Spinal cord (tissue), 10 donors: Measurements from ENCODE around the gene ULK3. TPM values are rescaled to one million over a fixed set of nuclear protein-coding genes. Genes with fewer than 3 reads are reported as not detected.

Experiments used
- DNase-seq, 6 donors: peaks; one replicate each; pipeline versions ENCODE4 v3.0.0 to v3.0.0-alpha.2; 2013 to 2015; ENCODE audit warnings: low spot score in 6 of 6, low read depth in 4 of 6
- H3K27ac ChIP-seq: one replicate; pipeline ENCODE4 v1.5.1; 2013; ENCODE audit warnings: low read depth, low read length, control low read depth
- H3K27me3 ChIP-seq: one replicate; pipeline ENCODE4 v1.6.1; 2013; ENCODE audit warnings: low read length; ENCODE audit not compliant: control insufficient read depth, insufficient read depth
- H3K36me3 ChIP-seq: one replicate; pipeline ENCODE4 v1.6.1; 2013; ENCODE audit warnings: low read length; ENCODE audit not compliant: control insufficient read depth, insufficient read depth
- H3K4me1 ChIP-seq: one replicate; pipeline ENCODE4 v1.6.1; 2013; ENCODE audit warnings: low read length; ENCODE audit not compliant: control insufficient read depth, insufficient read depth
- H3K4me3 ChIP-seq: one replicate; pipeline ENCODE4 v1.5.1; 2013; ENCODE audit warnings: low read depth, low read length, control low read depth
- H3K9me3 ChIP-seq: one replicate; pipeline ENCODE4 v1.6.1; 2013; ENCODE audit warnings: low read length; ENCODE audit not compliant: control insufficient read depth, insufficient read depth
- WGBS: methylation state at CpG from one replicate; pipeline ENCODE4 v1.1.5; 2013; ENCODE audit warnings: missing lambda C conversion rate; ENCODE audit not compliant: insufficient coverage; 5-methylcytosine and 5-hydroxymethylcytosine counted together
- polyA plus RNA-seq, 2 donors: library from polyadenylated mRNA; unstranded; fragments of 120-200 nt; gene quantifications; one replicate each; pipeline ENCODE4 v1.2.1, GENCODE V29; 2013; ENCODE audit not compliant: insufficient read length in 2 of 2
- total RNA-seq, 2 donors: library from RNA; depleted of rRNA in 1 of 2; stranded (reverse); fragments of 120-200 nt in 1 of 2; fragments of >200 nt in 1 of 2; gene quantifications; one replicate each; pipeline versions ENCODE4 v1.2.3 to v1.2.4, GENCODE V29; 2013 to 2014
- donor health status: healthy.

ULK3 gene
- total and polyA plus RNA-seq, 4 donors, result 35.8 to 88.9 (median 58.4) TPM

GRCh38 chr15:74844319-74845207, 1.6 kb upstream of the ULK3 start:
- peaks cover 48% of the 10 kb centered on the region for H3K4me1 ChIP-seq
- no peaks in the 10 kb centered on the region for H3K27me3 ChIP-seq
- H3K36me3 ChIP-seq, result peaks cover 70% of the 10 kb centered on the region
- no peak overlapping the region for H3K4me3 ChIP-seq
- no peak overlapping the region for H3K27ac ChIP-seq
- 70% methylated on average over 7 of the region's 12 CpGs for WGBS
- H3K9me3 ChIP-seq, result no peaks in the 10 kb centered on the region
- DNase-seq, result no peak

- peak overlapping the region; percentile 84 for H3K27ac ChIP-seq
- peaks cover 48% of the 10 kb centered on the region for H3K4me1 ChIP-seq
- peaks cover 72% of the 10 kb centered on the region for H3K36me3 ChIP-seq
- no peak overlapping the region for H3K4me3 ChIP-seq
- H3K27me3 ChIP-seq, result no peaks in the 10 kb centered on the region
- no peaks in the 10 kb centered on the region for H3K9me3 ChIP-seq
- no peak for DNase-seq
- WGBS, result no CpG with 5 or more reads among the region's 12 CpGs
Observed at GRCh38 chr15:74843891-74844299, 939 bp upstream of the ULK3 start.

- Histone ChIP-seq H3K36me3 (peaks cover 72% of the 10 kb centered on the region), H3K9me3 (no peaks in the 10 kb centered on the region), H3K27me3 (no peaks in the 10 kb centered on the region), H3K4me3 (peak overlapping the region; percentile 93), H3K4me1 (peaks cover 48% of the 10 kb centered on the region), H3K27ac (peak overlapping the region; percentile 84)
- 0% methylated on average over 12 of the region's 18 CpGs for WGBS
- DNase-seq, result no peak
Observed at GRCh38 chr15:74843445-74843828, 481 bp upstream of the ULK3 start.

- Histone ChIP-seq H3K27ac (no peak overlapping the region), H3K27me3 (no peaks in the 10 kb centered on the region), H3K9me3 (no peaks in the 10 kb centered on the region), H3K4me3 (peak overlapping the region; percentile 93), H3K4me1 (peaks cover 45% of the 10 kb centered on the region), H3K36me3 (peaks cover 72% of the 10 kb centered on the region)
- no peak for DNase-seq
- 81% methylated on average over 13 of the region's 14 CpGs for WGBS
Observed at GRCh38 chr15:74841891-74842373, 1.0 kb downstream of the ULK3 start.

- H3K4me1 ChIP-seq, result peaks cover 45% of the 10 kb centered on the region
- 97% methylated on average over 8 of the region's 9 CpGs for WGBS
- H3K9me3 ChIP-seq, result no peaks in the 10 kb centered on the region
- H3K27me3 ChIP-seq, result no peaks in the 10 kb centered on the region
- H3K4me3 ChIP-seq, result no peak overlapping the region
- no peak overlapping the region for H3K27ac ChIP-seq
- peaks cover 80% of the 10 kb centered on the region for H3K36me3 ChIP-seq
- no peak for DNase-seq
Observed at GRCh38 chr15:74840851-74841775, 1.8 kb downstream of the ULK3 start.

- H3K9me3 ChIP-seq, result no peaks in the 10 kb centered on the region
- no peak for DNase-seq
- H3K4me1 ChIP-seq, result peaks cover 44% of the 10 kb centered on the region
- 76% methylated on average over 28 of the region's 31 CpGs for WGBS
- H3K27ac ChIP-seq, result no peak overlapping the region
- peaks cover 76% of the 10 kb centered on the region for H3K36me3 ChIP-seq
- H3K27me3 ChIP-seq, result no peaks in the 10 kb centered on the region
- H3K4me3 ChIP-seq, result no peak overlapping the region
Observed at GRCh38 chr15:74839526-74840395, 3.2 kb downstream of the ULK3 start.

GRCh38 chr15:74838746-74839525, 4.0 kb downstream of the ULK3 start:
- Histone ChIP-seq H3K27me3 (no peaks in the 10 kb centered on the region), H3K4me1 (peaks cover 37% of the 10 kb centered on the region), H3K4me3 (no peak overlapping the region), H3K9me3 (no peaks in the 10 kb centered on the region), H3K36me3 (peaks cover 74% of the 10 kb centered on the region), H3K27ac (no peak overlapping the region)
- no peak for DNase-seq
- WGBS, result 94% methylated on average over 7 of the region's 11 CpGs

- H3K27me3 ChIP-seq, result no peaks in the 10 kb centered on the region
- no peaks in the 10 kb centered on the region for H3K9me3 ChIP-seq
- H3K4me3 ChIP-seq, result no peak overlapping the region
- H3K4me1 ChIP-seq, result peaks cover 33% of the 10 kb centered on the region
- WGBS, result 98% methylated on average over 5 of the region's 10 CpGs
- no peak for DNase-seq
- H3K27ac ChIP-seq, result no peak overlapping the region
- peaks cover 71% of the 10 kb centered on the region for H3K36me3 ChIP-seq
Observed at GRCh38 chr15:74838137-74838516, 4.8 kb downstream of the ULK3 start.
